HUDEP-2 (cell line): Measurements from ENCODE around the gene CCDC74B.
"Not testable (repeated sequence)": the region's sequence is repeated elsewhere in the genome, so short reads cannot be mapped to it uniquely, and the experiment has no call there.

Source experiments
- DNase-seq, 76 experiments: peaks; one replicate each; lab custom pipeline; 2025; ENCODE audit not compliant: unreplicated experiment in 76 of 76; lab: John Stamatoyannopoulos, UW

The CCDC74B gene

GRCh38 chr2:130145006-130145414, at the start of gene CCDC74B:
CCDC74B (minus strand) TSS chr2:130145112; CDS start chr2:130144996, 116 bp downstream.
- DNase-seq, result peak in 6 of 76 experiments; percentile 3 to 28 (median 10)

- DNase-seq, result not testable (repeated sequence)
Observed at GRCh38 chr2:130193824-130194223, 48.9 kb upstream of the CCDC74B start.

- DNase-seq, result not testable (repeated sequence)
Observed at GRCh38 chr2:130192451-130192850, 47.5 kb upstream of the CCDC74B start.

- DNase-seq, result not testable (repeated sequence)
Observed at GRCh38 chr2:130191319-130191718, 46.4 kb upstream of the CCDC74B start.

- no peak for DNase-seq
Observed at GRCh38 chr2:130190237-130190636, 45.3 kb upstream of the CCDC74B start.

- DNase-seq, result not testable (repeated sequence)
Observed at GRCh38 chr2:130188958-130189357, 44.0 kb upstream of the CCDC74B start.

DNA sequence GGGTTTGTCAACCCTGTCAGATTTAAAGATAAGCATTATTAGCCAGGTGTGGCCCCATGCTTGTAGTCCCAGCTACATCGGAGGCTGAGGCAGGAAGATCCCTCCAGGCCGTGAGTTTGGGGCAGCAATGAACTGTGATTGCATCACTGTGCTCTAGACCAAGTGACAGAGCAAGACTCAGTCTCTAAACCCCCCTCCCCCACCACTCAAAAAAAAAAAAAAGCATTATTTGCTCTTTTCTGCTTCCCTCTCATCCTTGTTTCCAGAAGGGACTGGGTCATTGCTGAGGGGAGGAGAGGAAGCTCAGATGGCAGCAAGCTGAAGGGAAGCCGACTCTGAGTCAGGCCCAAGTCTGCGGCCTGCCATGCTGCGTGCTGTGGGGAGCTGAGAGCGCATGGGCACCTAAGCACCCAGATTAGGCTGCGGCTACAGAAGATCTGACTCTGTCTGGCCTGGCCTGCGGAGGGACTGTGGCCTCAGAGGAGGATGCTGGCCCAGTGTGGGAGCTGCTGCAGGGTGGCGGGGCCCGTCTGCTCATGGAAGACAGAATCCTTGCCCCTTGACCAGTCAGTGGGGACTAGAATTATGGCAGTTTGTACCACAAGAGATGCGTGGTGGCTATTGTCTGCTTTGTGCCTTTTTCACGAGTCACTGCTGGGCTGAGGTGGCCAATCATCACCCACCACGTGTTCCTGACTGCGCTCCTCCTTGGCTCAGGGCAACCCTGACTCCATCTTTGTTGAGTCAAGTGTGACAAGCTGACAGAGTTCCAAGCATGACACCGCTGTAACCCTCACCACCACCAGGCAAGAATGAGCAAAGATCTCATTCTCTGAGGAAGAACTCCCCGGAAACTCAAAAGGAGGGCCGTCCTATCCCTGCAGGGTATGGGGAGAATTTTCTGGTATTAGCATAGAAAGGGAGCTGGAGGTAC, 43.2 kb upstream of the CCDC74B start:
- not testable (repeated sequence) for DNase-seq

GRCh38 chr2:130187268-130187667, 42.4 kb upstream of the CCDC74B start:
- DNase-seq, result no peak

DNA sequence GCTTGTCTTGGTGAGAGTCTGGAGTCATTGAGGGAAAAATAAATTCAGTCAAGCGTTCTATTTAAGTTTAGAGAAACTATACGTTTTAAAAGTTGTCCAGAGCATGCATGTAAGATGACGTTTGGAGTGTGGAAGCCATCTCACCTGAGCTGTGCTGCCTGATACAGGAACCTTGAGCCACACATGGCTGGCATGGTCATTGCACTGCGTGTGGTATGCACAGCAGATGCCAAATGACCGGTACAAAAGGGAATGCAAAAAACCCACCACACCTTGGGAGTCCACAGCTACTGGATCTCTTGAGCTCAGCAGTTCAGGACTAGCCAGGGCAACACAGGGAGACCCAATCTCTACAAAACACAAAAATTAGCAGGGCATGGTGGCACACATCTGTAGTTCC, 41.5 kb upstream of the CCDC74B start:
- no peak for DNase-seq

- no peak for DNase-seq
Observed at GRCh38 chr2:130185896-130186295, 41.0 kb upstream of the CCDC74B start.

DNA sequence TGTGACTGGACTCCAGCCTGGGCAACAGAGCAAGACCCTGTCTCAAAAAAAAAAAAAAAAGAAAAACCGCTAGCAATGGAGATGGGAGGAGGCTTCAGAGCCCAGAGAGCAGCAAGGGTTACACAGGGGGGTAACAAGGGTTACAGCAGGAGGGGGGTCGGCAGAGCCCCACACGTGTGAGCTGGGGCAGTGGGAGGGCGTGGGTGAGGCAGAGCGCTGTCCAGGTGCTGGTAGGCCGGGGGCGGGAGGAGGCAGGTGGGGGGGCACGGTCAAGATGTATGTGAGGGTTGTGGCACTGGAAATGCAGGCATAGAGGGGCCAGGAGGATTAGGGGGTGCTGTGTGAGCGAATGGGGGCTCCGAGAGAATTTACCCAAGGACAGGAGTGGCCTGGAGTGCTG, 40.5 kb upstream of the CCDC74B start:
- no peak for DNase-seq

DNA sequence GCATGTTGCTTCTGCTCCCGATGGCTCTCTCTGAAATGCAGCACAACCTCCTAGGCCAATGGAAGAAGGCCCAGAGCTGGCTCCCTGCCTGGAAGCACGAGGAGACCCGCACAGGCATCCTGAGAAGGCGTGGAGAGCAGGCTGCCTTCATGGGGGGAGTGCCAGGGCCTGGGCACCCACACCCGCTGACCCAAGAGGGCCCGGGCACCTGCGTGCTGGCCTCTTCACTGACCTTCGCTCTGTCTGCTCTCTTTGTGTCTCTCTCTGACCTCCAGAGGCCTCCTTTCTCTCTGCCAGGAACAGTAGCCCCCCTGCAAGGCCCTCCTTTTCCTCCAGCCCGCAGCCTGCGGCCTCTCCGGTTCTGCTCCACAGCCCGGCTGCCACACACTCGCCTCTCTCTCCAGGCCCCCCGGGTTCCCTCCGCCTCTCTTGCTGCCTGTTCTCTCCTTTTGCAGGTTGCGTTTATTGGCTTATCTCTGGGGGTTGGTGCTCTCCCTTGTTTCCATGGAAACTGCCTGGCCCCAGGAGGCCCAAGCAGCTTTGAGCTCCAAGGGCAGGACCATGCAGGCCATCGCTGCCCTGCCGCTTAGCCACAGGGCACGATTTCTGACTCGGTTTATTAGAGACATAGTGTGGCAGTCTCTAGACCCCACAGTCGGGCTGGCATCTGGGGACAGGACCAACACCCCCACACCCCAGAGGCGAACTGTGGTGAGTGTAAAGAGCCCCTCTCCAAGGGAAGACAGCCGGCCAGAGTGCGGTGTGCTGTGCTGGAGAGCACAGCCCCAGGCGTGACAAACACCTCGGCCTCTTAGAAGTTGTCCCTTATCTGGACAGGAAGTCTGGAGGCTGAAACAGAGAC, 38.8 kb upstream of the CCDC74B start:
- DNase-seq, result peak in 30 of 76 experiments; percentile 1 to 49 (median 16)

- peak in 2 of 76 experiments; percentile 8 to 14 for DNase-seq
Observed at GRCh38 chr2:130182826-130183511, 38.1 kb upstream of the CCDC74B start.

GRCh38 chr2:130181880-130182682, 37.2 kb upstream of the CCDC74B start, which contains the start of gene MZT2B:
MZT2B (plus strand) TSS chr2:130182262; CDS start chr2:130182283, 21 bp downstream.
- peak in 74 of 76 experiments; percentile 30 to 91 (median 81) for DNase-seq

DNA sequence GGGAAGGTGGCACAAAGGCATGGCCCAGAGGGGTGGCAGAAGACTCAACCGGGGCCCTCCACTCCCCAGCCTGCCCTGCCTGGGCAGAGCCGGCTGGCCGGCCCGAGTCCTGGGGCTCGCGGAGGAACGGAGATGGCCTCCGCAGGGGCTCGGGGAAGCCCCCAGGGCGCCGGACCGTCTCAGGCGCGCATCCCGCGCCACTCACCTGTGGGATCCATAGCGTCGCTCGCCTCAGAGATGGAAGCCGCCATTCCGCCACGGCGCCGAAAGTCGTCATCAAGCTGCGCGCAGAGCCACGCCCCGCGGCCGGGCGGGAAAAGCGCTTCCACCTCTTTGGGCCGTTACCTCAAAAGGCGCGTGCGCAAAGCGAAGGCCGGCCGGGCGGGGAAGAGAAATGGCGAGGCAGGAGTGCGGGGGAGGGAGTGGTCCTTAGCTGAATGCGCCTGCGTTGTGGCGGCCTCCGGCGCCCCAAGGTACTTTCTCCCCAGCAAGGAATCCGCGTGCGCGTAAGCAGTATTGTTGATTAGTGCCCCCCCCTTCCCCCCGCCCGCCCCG, 36.5 kb upstream of the CCDC74B start, which contains the start of gene SMPD4:
Gene SMPD4 (minus strand): TSS at position 278 of the 555 bp plus-strand sequence. CDS start 5,010 bp downstream, outside the sequence.
- peak in 75 of 76 experiments; percentile 63 to 95 (median 89) for DNase-seq

DNA sequence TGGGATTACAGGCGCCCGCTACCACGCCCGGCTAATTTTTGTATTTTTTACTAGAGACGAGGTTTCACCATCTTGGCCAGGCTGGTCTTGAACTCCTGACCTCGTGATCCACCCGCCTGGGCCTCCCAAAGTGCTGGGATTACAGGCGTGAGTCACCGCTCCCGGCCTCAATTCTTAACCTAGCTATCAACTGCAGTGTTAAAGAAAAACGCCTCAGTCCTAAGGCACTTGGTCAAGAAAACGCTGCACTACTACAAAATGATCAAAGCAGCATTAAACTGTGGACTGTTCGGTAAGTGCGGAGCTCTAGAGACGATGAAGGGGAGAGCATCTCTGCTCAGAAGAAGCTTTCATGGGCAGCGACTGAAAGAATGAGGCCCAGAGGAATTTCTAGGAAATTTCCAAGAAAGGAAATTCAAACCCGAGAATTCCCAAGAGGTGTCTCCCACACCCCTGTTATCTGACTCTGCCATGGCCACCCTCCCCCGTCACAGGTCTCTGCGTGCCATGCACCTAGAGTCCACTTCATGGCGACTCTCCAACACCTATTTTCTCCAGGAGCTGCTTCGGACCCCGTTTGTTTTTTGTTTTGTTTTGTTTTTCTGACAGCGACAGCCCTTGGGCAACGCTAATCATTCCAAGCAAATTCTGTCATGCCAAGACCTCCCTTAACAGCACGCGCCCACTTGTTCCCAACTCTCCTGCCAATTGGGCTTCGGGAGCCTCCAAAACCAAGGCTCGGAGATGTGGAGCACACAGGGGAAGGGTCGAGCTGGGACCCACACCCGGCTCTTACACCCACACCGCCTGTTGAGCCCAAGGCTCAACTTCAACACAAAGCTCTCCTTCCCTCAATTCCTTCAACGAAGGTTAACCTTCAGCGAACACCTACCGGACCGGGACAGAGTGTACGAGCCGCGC, 35.8 kb upstream of the CCDC74B start:
- not testable (repeated sequence) for DNase-seq

- not testable (repeated sequence) for DNase-seq
Observed at GRCh38 chr2:130174866-130175265, 30.0 kb upstream of the CCDC74B start.

- no peak for DNase-seq
Observed at GRCh38 chr2:130169896-130170295, 25.0 kb upstream of the CCDC74B start.
